ENCODE results near the gene CPNE2. TPM values are rescaled to one million over a fixed set of nuclear protein-coding genes. Genes with fewer than 3 reads are reported as not detected.

CPNE2 gene
- total RNA-seq, 6 donors from 2014 or later, result 39.4 to 58.7 (median 53.1) TPM

DNA sequence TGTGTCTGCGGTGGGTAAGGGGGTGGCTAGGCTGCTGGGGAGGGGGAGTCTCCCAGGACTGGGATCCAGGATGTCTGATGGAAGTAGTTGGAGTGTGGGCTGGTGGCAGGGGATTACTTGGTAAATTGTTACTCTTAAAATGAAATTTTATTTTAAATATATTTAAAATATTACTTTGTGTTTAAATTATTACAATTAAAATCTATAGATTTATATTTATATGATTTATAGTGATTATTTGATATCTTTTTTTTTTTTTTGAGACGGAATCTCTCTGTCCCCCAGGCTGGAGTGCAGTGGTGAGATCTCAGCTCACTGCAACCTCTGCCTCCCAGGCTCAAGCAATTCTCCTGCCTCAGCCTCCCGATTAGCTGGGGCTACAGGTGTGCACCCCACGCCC is 18.6 kb downstream of the CPNE2 start:
- no peak overlapping the region for H3K27ac ChIP-seq
- peaks cover 3 to 44% (median 27%) of the 10 kb centered on the region in 4 donors for H3K4me1 ChIP-seq
- no peak for ATAC-seq (ENCODE audit: low FRiP score in 2 of 2)
- H3K9me3 ChIP-seq, result no peaks in the 10 kb centered on the region
- WGBS, 2 donors, result 90 to 94% methylated on average over 4 of the region's 4 CpGs
- H3K27me3 ChIP-seq, result no peaks in the 10 kb centered on the region
- H3K4me3 ChIP-seq, result no peak overlapping the region
- no peak for DNase-seq
- no peak for TF ChIP-seq POLR2A (IDR thresholded peaks at IDR 0.05)
- no peak for TF ChIP-seq POLR2AphosphoS5 (IDR thresholded peaks at IDR 0.05)
- TF ChIP-seq, protein P1, sequence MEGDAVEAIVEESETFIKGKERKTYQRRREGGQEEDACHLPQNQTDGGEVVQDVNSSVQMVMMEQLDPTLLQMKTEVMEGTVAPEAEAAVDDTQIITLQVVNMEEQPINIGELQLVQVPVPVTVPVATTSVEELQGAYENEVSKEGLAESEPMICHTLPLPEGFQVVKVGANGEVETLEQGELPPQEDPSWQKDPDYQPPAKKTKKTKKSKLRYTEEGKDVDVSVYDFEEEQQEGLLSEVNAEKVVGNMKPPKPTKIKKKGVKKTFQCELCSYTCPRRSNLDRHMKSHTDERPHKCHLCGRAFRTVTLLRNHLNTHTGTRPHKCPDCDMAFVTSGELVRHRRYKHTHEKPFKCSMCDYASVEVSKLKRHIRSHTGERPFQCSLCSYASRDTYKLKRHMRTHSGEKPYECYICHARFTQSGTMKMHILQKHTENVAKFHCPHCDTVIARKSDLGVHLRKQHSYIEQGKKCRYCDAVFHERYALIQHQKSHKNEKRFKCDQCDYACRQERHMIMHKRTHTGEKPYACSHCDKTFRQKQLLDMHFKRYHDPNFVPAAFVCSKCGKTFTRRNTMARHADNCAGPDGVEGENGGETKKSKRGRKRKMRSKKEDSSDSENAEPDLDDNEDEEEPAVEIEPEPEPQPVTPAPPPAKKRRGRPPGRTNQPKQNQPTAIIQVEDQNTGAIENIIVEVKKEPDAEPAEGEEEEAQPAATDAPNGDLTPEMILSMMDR (IDR thresholded peaks at IDR 0.05), result no peak
- no peak for TF ChIP-seq EP300 (IDR thresholded peaks at IDR 0.05)
- H3K36me3 ChIP-seq, result peaks cover 0 to 24% (median 20%) of the 10 kb centered on the region in 4 donors

DNA sequence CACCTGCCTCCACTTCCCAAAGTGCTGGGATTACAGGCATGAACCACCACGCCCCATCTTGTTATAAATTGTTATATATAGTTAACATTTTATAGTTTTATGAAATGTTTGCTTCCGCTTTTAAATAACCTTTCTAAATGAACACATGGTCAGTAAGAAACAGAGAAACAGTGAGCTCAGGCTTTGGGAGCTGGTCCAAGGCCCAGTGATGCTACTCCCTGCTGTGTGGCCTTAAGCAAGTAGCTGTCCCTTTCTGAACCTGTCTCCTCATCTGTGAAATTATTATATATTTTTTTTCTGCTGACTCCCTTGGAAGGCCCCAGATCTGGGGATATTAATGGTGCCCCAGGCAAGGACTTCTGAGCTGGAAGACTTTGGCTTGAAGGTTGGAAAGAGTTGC is 19.0 kb downstream of the CPNE2 start:
- no peaks in the 10 kb centered on the region for H3K27me3 ChIP-seq
- TF ChIP-seq, protein P1 (IDR thresholded peaks at IDR 0.05), result no peak
- TF ChIP-seq POLR2AphosphoS5 (IDR thresholded peaks at IDR 0.05), result no peak
- no peak for DNase-seq
- no peaks in the 10 kb centered on the region for H3K9me3 ChIP-seq
- ATAC-seq (ENCODE audit: low FRiP score in 2 of 2), result no peak
- 89 to 100% methylated on average over 2 of the region's 2 CpGs for WGBS, 2 donors
- H3K36me3 ChIP-seq, result peaks cover 0 to 29% (median 22%) of the 10 kb centered on the region in 4 donors
- H3K4me1 ChIP-seq, result peaks cover 3 to 43% (median 23%) of the 10 kb centered on the region in 4 donors
- peak overlapping the region in 1 of 4 donors; percentile 22 for H3K27ac ChIP-seq
- no peak overlapping the region for H3K4me3 ChIP-seq

DNA sequence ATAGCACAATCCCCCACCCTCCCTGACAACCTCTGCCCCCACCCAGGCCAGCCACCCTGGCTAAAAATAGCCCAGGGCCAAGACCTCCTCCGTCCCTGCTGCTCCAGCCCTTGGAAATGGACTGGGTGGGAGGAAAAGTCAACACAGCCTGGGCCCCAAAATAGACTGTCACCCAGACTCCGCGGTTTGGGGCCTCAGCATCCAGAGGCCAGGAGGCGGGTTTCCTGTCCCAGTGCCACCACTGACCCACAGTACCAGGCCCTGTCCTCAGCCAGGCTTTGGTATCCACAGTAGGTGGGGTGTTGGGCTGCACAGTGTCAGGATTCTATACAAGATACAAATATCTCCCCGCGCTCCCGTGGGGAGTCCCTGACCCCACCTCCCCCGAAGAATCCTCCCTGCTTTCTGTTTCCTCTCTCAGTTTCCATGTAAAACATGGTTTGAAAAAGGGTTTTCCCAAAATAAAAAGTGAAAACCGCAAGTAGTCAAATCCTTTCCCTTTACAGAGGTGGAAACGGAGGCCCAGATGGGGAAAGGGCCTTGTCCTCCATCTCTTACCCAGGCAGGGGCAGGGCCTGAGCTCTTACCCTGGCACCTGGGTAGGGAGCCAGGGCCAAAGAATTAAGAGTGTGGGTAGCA is 20.1 kb downstream of the CPNE2 start:
- H3K27ac ChIP-seq, result peak overlapping the region; percentile 46 to 66 (median 58)

DNA sequence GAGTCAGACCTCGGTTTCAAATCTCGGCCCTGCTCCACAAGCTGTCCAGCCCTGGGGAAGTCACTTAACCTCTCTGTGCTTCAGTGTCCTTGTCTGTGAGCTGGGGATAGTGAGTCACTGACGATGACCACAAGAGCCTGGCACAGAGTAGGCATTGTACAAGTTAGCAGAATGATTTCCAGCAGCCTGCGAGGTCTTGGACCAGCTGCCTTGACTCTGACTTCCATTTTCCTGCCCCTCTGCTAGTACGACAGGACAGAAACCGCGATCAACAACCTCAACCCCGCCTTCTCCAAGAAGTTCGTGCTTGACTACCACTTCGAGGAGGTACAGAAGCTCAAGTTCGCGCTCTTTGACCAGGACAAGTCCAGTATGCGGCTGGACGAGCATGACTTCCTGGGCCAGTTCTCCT is 20.7 kb downstream of the CPNE2 start:
- WGBS, 2 donors, result 90% methylated on average over 14 of the region's 14 CpGs
- no peaks in the 10 kb centered on the region for H3K9me3 ChIP-seq
- peaks cover 8 to 45% (median 36%) of the 10 kb centered on the region in 4 donors for H3K36me3 ChIP-seq
- no peak for DNase-seq
- H3K27me3 ChIP-seq, result no peaks in the 10 kb centered on the region
- TF ChIP-seq, protein P1 (IDR thresholded peaks at IDR 0.05), result no peak
- TF ChIP-seq POLR2AphosphoS5 (IDR thresholded peaks at IDR 0.05), result no peak
- TF ChIP-seq EP300 (IDR thresholded peaks at IDR 0.05), result no peak
- H3K4me1 ChIP-seq, result peaks cover 3 to 29% (median 12%) of the 10 kb centered on the region in 4 donors
- H3K4me3 ChIP-seq, result no peak overlapping the region
- no peak for ATAC-seq (ENCODE audit: low FRiP score in 2 of 2)
- peak overlapping the region; percentile 10 to 66 (median 58) for H3K27ac ChIP-seq

More for the DNA sequence above, 20.1 kb downstream of the CPNE2 start:
- whole genome bisulfite sequencing, 2 donors, result 77 to 91% methylated on average over 6 to 10 of the region's 10 CpGs
- Histone ChIP-seq H3K4me1 (peaks cover 3 to 32% (median 12%) of the 10 kb centered on the region in 4 donors), H3K36me3 (peaks cover 4 to 40% (median 31%) of the 10 kb centered on the region in 4 donors), H3K4me3 (no peak overlapping the region), H3K9me3 (no peaks in the 10 kb centered on the region), H3K27me3 (no peaks in the 10 kb centered on the region)
- DNase-seq (no peak), ATAC-seq (ENCODE audit: low FRiP score in 2 of 2) (no peak)
- TF ChIP-seq, protein P1 (IDR thresholded peaks at IDR 0.05), result no peak
- TF ChIP-seq POLR2AphosphoS5 (IDR thresholded peaks at IDR 0.05) (no peak), EP300 (IDR thresholded peaks at IDR 0.05) (no peak), POLR2A (IDR thresholded peaks at IDR 0.05) (no peak)

DNA sequence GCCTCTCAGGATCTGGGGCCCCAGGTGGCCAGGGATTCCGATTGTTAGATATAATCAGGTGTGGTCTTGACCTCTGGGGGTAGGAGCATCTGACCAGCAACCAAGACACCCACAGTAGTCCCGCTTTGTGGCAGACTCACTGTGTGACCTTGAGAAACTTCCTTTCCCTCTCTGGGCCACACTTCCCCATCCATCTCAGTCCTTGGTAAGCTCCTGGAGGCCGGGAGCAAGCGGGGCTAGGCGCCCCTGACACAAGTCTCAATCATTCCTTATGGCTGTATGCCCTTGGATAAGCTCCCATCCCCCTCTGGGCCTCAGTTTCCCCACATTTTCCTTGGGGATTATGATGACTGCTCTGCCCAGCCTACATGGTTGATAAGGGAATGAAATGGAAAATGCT is 21.3 kb downstream of the CPNE2 start:
- Histone ChIP-seq H3K4me1 (peaks cover 3 to 29% (median 10%) of the 10 kb centered on the region in 4 donors), H3K36me3 (peaks cover 8 to 52% (median 36%) of the 10 kb centered on the region in 4 donors), H3K9me3 (no peaks in the 10 kb centered on the region), H3K4me3 (no peak overlapping the region), H3K27ac (peak overlapping the region in 1 of 4 donors; percentile 63), H3K27me3 (no peaks in the 10 kb centered on the region)
- ATAC-seq (ENCODE audit: low FRiP score in 2 of 2) (no peak), DNase-seq (no peak)
- 84 to 85% methylated on average over 5 of the region's 5 CpGs for whole genome bisulfite sequencing, 2 donors
- TF ChIP-seq EP300 (IDR thresholded peaks at IDR 0.05), result no peak
- TF ChIP-seq POLR2AphosphoS5 (IDR thresholded peaks at IDR 0.05), result no peak
- TF ChIP-seq, protein P1 (IDR thresholded peaks at IDR 0.05), result no peak
- TF ChIP-seq POLR2A (IDR thresholded peaks at IDR 0.05), result no peak

Measured in upper lobe of left lung (tissue), 6 donors.